ENCODE data around the gene ZNF81.
"Not testable (repeated sequence)": the region's sequence is repeated elsewhere in the genome, so short reads cannot be mapped to it uniquely, and the experiment has no call there.

The ZNF81 gene

GRCh38 chrX:47931970-47932369 is 95.3 kb downstream of the ZNF81 start:
- in situ Hi-C loops (cut with MboI; ENCODE audit: low sequenced_read_pairs) = not testable (repeated sequence)

- in situ Hi-C loops (cut with MboI; ENCODE audit: low sequenced_read_pairs) = no loop called here
Measured at GRCh38 chrX:47933946-47934345, 97.2 kb downstream of the ZNF81 start.

- in situ Hi-C loops (cut with MboI; ENCODE audit: low sequenced_read_pairs) = no loop called here
Measured at GRCh38 chrX:47936224-47936939, 99.7 kb downstream of the ZNF81 start.

- in situ Hi-C loops (cut with MboI; ENCODE audit: low sequenced_read_pairs) = no loop called here
Measured at GRCh38 chrX:47936940-47937317, 100.2 kb downstream of the ZNF81 start.

- in situ Hi-C loops (cut with MboI; ENCODE audit: low sequenced_read_pairs) = no loop called here
Measured at GRCh38 chrX:47940448-47940847, 103.7 kb downstream of the ZNF81 start.

GRCh38 chrX:47941423-47941822 is 104.7 kb downstream of the ZNF81 start:
- in situ Hi-C loops (cut with MboI; ENCODE audit: low sequenced_read_pairs) = no loop called here

GRCh38 chrX:47955295-47955694 is 118.6 kb downstream of the ZNF81 start:
- in situ Hi-C loops (cut with MboI; ENCODE audit: low sequenced_read_pairs) = not testable (repeated sequence)

GRCh38 chrX:47956016-47956415 is 119.3 kb downstream of the ZNF81 start:
- in situ Hi-C loops (cut with MboI; ENCODE audit: low sequenced_read_pairs) = no loop called here

- in situ Hi-C loops (cut with MboI; ENCODE audit: low sequenced_read_pairs) = not testable (repeated sequence)
Measured at GRCh38 chrX:47958206-47958605, 121.5 kb downstream of the ZNF81 start.

GRCh38 chrX:47958761-47959342 is 122.2 kb downstream of the ZNF81 start:
- in situ Hi-C loops (cut with MboI; ENCODE audit: low sequenced_read_pairs) = no loop called here

GRCh38 chrX:47960406-47960805 is 123.7 kb downstream of the ZNF81 start:
- in situ Hi-C loops (cut with MboI; ENCODE audit: low sequenced_read_pairs) = no loop called here

GRCh38 chrX:47961830-47962229 is 125.1 kb downstream of the ZNF81 start:
- in situ Hi-C loops (cut with MboI; ENCODE audit: low sequenced_read_pairs) = not testable (repeated sequence)

- in situ Hi-C loops (cut with MboI; ENCODE audit: low sequenced_read_pairs) = not testable (repeated sequence)
Measured at GRCh38 chrX:47965526-47965925, 128.8 kb downstream of the ZNF81 start.

Data from hTERT RPE-1 (cell line).